ENCODE measurements around the gene ZNRF4. TPM values are rescaled to one million over a fixed set of nuclear protein-coding genes. Genes with fewer than 3 reads are reported as not detected.

Gene ZNRF4
- total and polyA plus RNA-seq, 2 experiments from 2014 or later: not detected

DNA sequence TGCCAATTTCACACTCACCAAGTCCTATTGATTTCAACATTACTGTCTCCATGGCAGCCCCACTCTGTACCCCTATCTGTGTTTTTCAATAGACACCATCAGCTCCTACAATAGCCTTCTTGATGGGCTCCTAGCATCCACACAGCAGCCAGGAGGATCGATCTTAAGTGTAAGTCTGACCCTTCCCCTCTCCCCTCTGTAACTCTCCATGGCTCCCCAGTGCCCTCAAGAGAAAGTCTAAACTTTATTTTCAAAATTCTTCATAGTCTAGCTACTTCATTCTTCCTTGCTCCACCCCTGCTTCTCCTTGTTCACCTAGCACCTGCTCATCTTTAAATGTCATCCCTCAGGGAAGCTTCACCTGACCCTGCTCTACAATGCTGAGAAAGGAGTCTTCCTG is 30.0 kb upstream of the ZNRF4 start (continued):
- TF ChIP-seq, protein P1, sequence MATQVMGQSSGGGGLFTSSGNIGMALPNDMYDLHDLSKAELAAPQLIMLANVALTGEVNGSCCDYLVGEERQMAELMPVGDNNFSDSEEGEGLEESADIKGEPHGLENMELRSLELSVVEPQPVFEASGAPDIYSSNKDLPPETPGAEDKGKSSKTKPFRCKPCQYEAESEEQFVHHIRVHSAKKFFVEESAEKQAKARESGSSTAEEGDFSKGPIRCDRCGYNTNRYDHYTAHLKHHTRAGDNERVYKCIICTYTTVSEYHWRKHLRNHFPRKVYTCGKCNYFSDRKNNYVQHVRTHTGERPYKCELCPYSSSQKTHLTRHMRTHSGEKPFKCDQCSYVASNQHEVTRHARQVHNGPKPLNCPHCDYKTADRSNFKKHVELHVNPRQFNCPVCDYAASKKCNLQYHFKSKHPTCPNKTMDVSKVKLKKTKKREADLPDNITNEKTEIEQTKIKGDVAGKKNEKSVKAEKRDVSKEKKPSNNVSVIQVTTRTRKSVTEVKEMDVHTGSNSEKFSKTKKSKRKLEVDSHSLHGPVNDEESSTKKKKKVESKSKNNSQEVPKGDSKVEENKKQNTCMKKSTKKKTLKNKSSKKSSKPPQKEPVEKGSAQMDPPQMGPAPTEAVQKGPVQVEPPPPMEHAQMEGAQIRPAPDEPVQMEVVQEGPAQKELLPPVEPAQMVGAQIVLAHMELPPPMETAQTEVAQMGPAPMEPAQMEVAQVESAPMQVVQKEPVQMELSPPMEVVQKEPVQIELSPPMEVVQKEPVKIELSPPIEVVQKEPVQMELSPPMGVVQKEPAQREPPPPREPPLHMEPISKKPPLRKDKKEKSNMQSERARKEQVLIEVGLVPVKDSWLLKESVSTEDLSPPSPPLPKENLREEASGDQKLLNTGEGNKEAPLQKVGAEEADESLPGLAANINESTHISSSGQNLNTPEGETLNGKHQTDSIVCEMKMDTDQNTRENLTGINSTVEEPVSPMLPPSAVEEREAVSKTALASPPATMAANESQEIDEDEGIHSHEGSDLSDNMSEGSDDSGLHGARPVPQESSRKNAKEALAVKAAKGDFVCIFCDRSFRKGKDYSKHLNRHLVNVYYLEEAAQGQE (IDR thresholded peaks at IDR 0.05; ENCODE audit: unreplicated experiment): no peak
- TF ChIP-seq CREB1 (CRISPR knock-in tag; IDR thresholded peaks at IDR 0.05; ENCODE audit: low read depth): no peak
- TF ChIP-seq, protein P2, sequence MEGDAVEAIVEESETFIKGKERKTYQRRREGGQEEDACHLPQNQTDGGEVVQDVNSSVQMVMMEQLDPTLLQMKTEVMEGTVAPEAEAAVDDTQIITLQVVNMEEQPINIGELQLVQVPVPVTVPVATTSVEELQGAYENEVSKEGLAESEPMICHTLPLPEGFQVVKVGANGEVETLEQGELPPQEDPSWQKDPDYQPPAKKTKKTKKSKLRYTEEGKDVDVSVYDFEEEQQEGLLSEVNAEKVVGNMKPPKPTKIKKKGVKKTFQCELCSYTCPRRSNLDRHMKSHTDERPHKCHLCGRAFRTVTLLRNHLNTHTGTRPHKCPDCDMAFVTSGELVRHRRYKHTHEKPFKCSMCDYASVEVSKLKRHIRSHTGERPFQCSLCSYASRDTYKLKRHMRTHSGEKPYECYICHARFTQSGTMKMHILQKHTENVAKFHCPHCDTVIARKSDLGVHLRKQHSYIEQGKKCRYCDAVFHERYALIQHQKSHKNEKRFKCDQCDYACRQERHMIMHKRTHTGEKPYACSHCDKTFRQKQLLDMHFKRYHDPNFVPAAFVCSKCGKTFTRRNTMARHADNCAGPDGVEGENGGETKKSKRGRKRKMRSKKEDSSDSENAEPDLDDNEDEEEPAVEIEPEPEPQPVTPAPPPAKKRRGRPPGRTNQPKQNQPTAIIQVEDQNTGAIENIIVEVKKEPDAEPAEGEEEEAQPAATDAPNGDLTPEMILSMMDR (conservative IDR thresholded peaks at IDR 0.05; ENCODE audit: low read depth in 2 of 2): no peak
- no peak for TF ChIP-seq ZNF114 (CRISPR knock-in tag; IDR thresholded peaks at IDR 0.05)
- TF ChIP-seq EZH2 (IDR thresholded peaks at IDR 0.05; ENCODE audit: low read depth, unreplicated experiment): no peak
- no peak for TF ChIP-seq POLR2AphosphoS5 (IDR thresholded peaks at IDR 0.05; ENCODE audit: low read depth)
- TF ChIP-seq, protein P3, sequence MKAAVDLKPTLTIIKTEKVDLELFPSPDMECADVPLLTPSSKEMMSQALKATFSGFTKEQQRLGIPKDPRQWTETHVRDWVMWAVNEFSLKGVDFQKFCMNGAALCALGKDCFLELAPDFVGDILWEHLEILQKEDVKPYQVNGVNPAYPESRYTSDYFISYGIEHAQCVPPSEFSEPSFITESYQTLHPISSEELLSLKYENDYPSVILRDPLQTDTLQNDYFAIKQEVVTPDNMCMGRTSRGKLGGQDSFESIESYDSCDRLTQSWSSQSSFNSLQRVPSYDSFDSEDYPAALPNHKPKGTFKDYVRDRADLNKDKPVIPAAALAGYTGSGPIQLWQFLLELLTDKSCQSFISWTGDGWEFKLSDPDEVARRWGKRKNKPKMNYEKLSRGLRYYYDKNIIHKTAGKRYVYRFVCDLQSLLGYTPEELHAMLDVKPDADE (IDR thresholded peaks at IDR 0.05): no peak

DNA sequence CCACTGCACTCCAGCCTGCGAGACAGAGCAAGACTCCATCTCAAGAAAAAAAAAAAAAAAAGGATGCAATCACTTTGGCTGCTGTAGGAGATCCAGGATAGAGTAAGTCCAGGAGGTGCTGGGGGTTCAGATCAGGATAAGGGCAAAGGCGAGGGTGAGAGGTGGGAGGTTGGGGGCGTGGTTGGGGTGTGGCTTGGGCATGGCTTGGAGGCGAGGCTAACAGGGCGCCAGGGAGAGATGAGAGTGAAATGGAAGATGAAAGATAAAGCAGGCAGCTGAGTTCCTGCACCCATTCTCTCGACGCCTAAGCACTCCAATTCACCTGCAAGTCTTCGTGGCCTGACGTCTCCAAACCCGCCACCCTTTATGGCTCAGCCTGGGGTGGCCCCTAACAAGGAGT is 25.0 kb upstream of the ZNRF4 start:
- no peak overlapping the region for H3K27ac Mint-ChIP-seq
- no peaks in the 10 kb centered on the region for H3K79me2 ChIP-seq (replicated peaks; ENCODE audit: insufficient read depth)
- H3K9me3 Mint-ChIP-seq: no peaks in the 10 kb centered on the region
- no peak overlapping the region for H3K27ac ChIP-seq (ENCODE audit: low read depth)
- no peaks in the 10 kb centered on the region for H3F3A ChIP-seq (replicated peaks; ENCODE audit: low read depth)
- no peak for TF ChIP-seq EZH2phosphoT487 (IDR thresholded peaks at IDR 0.05; ENCODE audit: unreplicated experiment)
- TF ChIP-seq, protein P1 (IDR thresholded peaks at IDR 0.05; ENCODE audit: unreplicated experiment): no peak
- TF ChIP-seq STAT1 (IDR thresholded peaks at IDR 0.05; ENCODE audit: unreplicated experiment): no peak
- TF ChIP-seq POLR2AphosphoS5 (IDR thresholded peaks at IDR 0.05; ENCODE audit: low read depth): no peak
- TF ChIP-seq CREB1 (CRISPR knock-in tag; IDR thresholded peaks at IDR 0.05; ENCODE audit: low read depth): no peak
- no peak for TF ChIP-seq NANOG (IDR thresholded peaks at IDR 0.05; ENCODE audit: borderline replicate concordance)
- TF ChIP-seq ZNF114 (CRISPR knock-in tag; IDR thresholded peaks at IDR 0.05): no peak
- TF ChIP-seq JUNB (IDR thresholded peaks at IDR 0.05; ENCODE audit: unreplicated experiment): no peak
- TF ChIP-seq EZH2 (IDR thresholded peaks at IDR 0.05; ENCODE audit: low read depth, unreplicated experiment): no peak
- peaks cover 7% of the 10 kb centered on the region; the same call in 1 of the 2 replicates for H3K4me1 ChIP-seq (ENCODE audit: insufficient read depth)
- H4K20me1 ChIP-seq (replicated peaks; ENCODE audit: insufficient read depth): no peaks in the 10 kb centered on the region
- H3K4me3 Mint-ChIP-seq: no peak overlapping the region
- ATAC-seq (peak; percentile 95), DNase-seq (ENCODE audit: low spot score) (peak; percentile 73)
- H3K27me3 ChIP-seq (ENCODE audit: insufficient read depth): peaks cover 7% of the 10 kb centered on the region; the same call in 1 of the 2 replicates
- H3K4me2 ChIP-seq: no peak overlapping the region
- H3K4me1 Mint-ChIP-seq: peaks cover 20% of the 10 kb centered on the region
- no peaks in the 10 kb centered on the region for H3K36me3 ChIP-seq (ENCODE audit: insufficient read depth)
- peaks cover 25% of the 10 kb centered on the region for H3K27me3 Mint-ChIP-seq (ENCODE audit: insufficient read depth, low read depth, poor library complexity)
- peak overlapping the region; percentile 69; the same call in 1 of the 2 replicates for H2AFZ ChIP-seq
- H3K36me3 Mint-ChIP-seq (ENCODE audit: low read depth): no peaks in the 10 kb centered on the region
- no peaks in the 10 kb centered on the region for H3K9me2 ChIP-seq (ENCODE audit: insufficient read depth)
- no peak overlapping the region for H3K4me3 ChIP-seq
